ENCODE measurements around the gene CCDC177.

DNA sequence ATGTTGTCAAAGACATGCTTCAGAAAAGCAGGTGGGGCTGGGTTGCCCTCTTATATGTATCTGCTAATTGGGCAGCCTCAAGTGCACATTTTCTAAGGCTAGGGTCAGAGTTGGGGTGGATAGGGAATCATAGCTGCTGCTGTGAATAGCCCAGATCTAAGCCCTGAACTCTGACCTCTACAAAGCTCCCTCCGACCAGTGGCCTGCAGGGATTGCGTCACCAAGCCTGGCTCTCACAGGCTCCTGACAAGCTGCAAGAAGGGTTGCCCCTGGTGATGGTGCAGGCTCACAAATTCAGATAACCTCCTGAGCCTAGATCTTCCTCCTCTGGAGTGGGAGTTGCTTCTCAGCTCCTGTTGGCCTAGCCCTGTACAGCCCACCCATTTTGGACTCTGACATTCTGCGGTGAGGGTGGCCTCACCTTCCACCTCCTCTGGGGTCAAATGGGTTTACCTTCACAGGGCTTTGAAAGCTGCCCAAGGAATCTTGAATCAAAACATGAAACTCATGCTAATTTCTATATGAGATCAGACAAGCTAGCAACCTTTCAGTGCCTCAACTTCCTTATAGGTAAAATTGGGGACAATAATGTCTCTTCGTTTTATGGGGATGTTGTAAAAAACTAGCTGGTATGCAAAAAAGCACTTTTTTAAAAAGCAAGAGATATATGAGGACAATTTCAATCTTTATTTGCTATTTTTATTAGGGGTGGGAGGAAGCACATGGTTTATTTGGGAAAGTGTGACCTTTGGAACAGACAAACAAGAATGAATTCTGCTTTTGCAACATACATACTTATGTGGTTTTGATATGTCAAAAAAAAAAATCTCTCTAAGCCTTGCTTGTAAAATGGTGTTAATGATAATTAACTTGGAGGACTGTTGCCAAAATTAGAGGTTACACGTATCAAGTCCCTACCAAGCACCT lies 31.9 kb upstream of the CCDC177 start:
- TF ChIP-seq, protein P1, sequence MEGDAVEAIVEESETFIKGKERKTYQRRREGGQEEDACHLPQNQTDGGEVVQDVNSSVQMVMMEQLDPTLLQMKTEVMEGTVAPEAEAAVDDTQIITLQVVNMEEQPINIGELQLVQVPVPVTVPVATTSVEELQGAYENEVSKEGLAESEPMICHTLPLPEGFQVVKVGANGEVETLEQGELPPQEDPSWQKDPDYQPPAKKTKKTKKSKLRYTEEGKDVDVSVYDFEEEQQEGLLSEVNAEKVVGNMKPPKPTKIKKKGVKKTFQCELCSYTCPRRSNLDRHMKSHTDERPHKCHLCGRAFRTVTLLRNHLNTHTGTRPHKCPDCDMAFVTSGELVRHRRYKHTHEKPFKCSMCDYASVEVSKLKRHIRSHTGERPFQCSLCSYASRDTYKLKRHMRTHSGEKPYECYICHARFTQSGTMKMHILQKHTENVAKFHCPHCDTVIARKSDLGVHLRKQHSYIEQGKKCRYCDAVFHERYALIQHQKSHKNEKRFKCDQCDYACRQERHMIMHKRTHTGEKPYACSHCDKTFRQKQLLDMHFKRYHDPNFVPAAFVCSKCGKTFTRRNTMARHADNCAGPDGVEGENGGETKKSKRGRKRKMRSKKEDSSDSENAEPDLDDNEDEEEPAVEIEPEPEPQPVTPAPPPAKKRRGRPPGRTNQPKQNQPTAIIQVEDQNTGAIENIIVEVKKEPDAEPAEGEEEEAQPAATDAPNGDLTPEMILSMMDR (IDR thresholded peaks at IDR 0.05), result no peak
- TF ChIP-seq POLR2A (IDR thresholded peaks at IDR 0.05), result no peak

Measured in breast epithelium (tissue), 3 donors.